GM12892 (cell line): Measurements from ENCODE around the gene SERGEF.

Experiments used
- POLR2A ChIP-seq: IDR thresholded peaks from 2 replicates; pipeline ENCODE4 v1.6.1; 2011; ENCODE audit warnings: low read depth, low read length, control low read depth
- POLR2AphosphoS5 ChIP-seq: IDR thresholded peaks from 2 replicates; pipeline ENCODE4 v1.6.1; 2011; ENCODE audit warnings: low read depth, low read length, control low read depth
- TAF1 ChIP-seq: IDR thresholded peaks from 2 replicates; pipeline ENCODE4 v1.6.1; 2011; ENCODE audit warnings: low read depth, mild to moderate bottlenecking, control low read depth, low read length, borderline replicate concordance

GRCh38 chr11:17924713-17925112, 88.1 kb downstream of the SERGEF start:
- TF ChIP-seq POLR2A (no peak), POLR2AphosphoS5 (no peak), TAF1 (no peak)
